PC-9 (cell line): Measurements from ENCODE around the gene GRIPAP1. TPM values are rescaled to one million over a fixed set of nuclear protein-coding genes. Genes with fewer than 3 reads are reported as not detected.

Source experiments
- BruUV-seq: library from RNA; stranded (reverse); fragments of 400-500 nt; replicated peaks from 2 replicates; lab custom pipeline; 2021; lab: Mats Ljungman, UMichigan
- CTCF ChIA-PET: fragments of 300-600 bp; sonication (Branson Sonifier 250); formaldehyde crosslinking; loops from one replicate; lab custom pipeline; 2022; ENCODE audit warnings: antibody characterized with exemption; lab: Charles Lee
- POLR2A ChIA-PET: fragments of 300-600 bp; sonication (Branson Sonifier 250); formaldehyde crosslinking; loops from one replicate; lab custom pipeline; 2022; ENCODE audit warnings: antibody characterized with exemption; ENCODE audit not compliant: unreplicated experiment; lab: Charles Lee
- DNase-seq, 2 experiments: peaks; one replicate each; pipeline versions ENCODE4 v3.0.0 to v3.0.0-alpha.2; 2015 to 2022; ENCODE audit warnings: mixed read lengths in 1 of 2
- H2AFZ ChIP-seq: fragments of 200-600 bp; sonication (generic); 2 replicates; pipeline ENCODE4 v1.8.1; 2017; ENCODE audit warnings: antibody characterized with exemption
- H3F3A ChIP-seq: fragments of 200-600 bp; sonication (generic); 2 replicates; pipeline ENCODE4 v1.8.1; 2017; ENCODE audit warnings: antibody characterized with exemption, mild to moderate bottlenecking, low read depth; ENCODE audit not compliant: insufficient read depth
- H3K27ac ChIP-seq: fragments of 200-600 bp; sonication (generic); 2 replicates; pipeline ENCODE4 v1.6.1; 2016; ENCODE audit warnings: mixed run types
- H3K27me3 ChIP-seq: fragments of 200-600 bp; sonication (generic); 2 replicates; pipeline ENCODE4 v1.6.1; 2016; ENCODE audit warnings: low read depth, mixed run types; ENCODE audit not compliant: insufficient read depth
- H3K36me3 ChIP-seq: fragments of 200-600 bp; sonication (generic); 2 replicates; pipeline ENCODE4 v1.6.1; 2016; ENCODE audit warnings: low read depth, mixed run types
- H3K4me1 ChIP-seq: fragments of 200-600 bp; sonication (generic); replicated peaks from 2 replicates; pipeline ENCODE4 v1.6.1; 2016; ENCODE audit warnings: mixed run types; ENCODE audit not compliant: insufficient read depth
- H3K4me2 ChIP-seq: fragments of 200-600 bp; sonication (generic); 2 replicates; pipeline ENCODE4 v1.6.1; 2017; ENCODE audit warnings: mixed run types
- H3K4me3 ChIP-seq: fragments of 200-600 bp; sonication (generic); 2 replicates; pipeline ENCODE4 v1.6.1; 2016; ENCODE audit warnings: mixed run types
- H3K79me2 ChIP-seq: fragments of 200-600 bp; sonication (generic); 2 replicates; pipeline ENCODE4 v1.6.1; 2017; ENCODE audit warnings: low read depth, mixed run types
- H3K9me2 ChIP-seq: fragments of 200-600 bp; sonication (generic); 2 replicates; pipeline ENCODE4 v1.8.1; 2017; ENCODE audit warnings: mild to moderate bottlenecking; ENCODE audit not compliant: insufficient read depth
- H3K9me3 ChIP-seq: fragments of 200-600 bp; sonication (generic); 2 replicates; pipeline ENCODE4 v1.8.1; 2016; ENCODE audit warnings: low read depth; ENCODE audit not compliant: insufficient read depth
- H4K20me1 ChIP-seq: fragments of 200-600 bp; sonication (generic); 2 replicates; pipeline ENCODE4 v1.8.1; 2017; ENCODE audit not compliant: insufficient read depth
- EZH2 ChIP-seq: fragments of 200-600 bp; sonication (generic); IDR thresholded peaks from 2 replicates; pipeline ENCODE4 v1.8.0; 2017; ENCODE audit warnings: antibody characterized with exemption, low read depth
- intact Hi-C: fragments of 100-400 bp; cut with micrococcal nuclease; formaldehyde crosslinking; loops from one replicate; pipeline ENCODE4 v1.10.0; 2022; ENCODE audit not compliant: unreplicated experiment
- total RNA-seq: library from RNA; stranded (reverse); gene quantifications from 2 replicates; pipeline ENCODE4 v1.2.3, GENCODE V29; 2021
- TF ChIP-seq, protein P1 (sequence below): fragments of 200-600 bp; sonication (generic); conservative IDR thresholded peaks from 2 replicates; pipeline ENCODE4 v1.6.1; 2017; ENCODE audit warnings: mixed run types, antibody characterized with exemption, mild to moderate bottlenecking, moderate library complexity

GRIPAP1 gene
- total RNA-seq, 1 experiment from 2014 or later = 33.6 TPM

DNA sequence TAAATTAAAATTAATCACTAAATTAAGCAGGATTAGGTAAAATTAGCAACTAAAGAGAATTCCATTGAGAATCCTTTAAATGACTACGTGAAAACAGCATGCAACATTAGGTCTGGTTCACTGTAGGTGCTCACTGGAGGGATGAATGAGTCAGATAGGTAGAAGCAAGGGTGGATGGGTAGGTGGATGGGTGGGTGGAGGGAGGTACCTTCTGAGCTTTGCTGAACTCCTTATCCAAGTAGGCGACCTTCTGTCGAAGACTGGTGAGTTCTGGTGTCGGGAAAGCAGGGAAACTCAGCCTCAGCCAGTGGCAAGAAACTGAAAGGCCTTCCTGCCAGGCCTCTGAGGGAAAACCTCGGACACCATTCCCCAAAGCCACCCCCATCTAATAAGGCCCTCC, 3.0 kb downstream of the GRIPAP1 start:
- no TSS peak for BruUV-seq
- intact Hi-C loops = no loop called here
- Histone ChIP-seq H3K79me2 (0 out of 2 replicates have a peak, but pooled peaks cover 6% of the 10 kb centered on the region), H3F3A (no peaks in the 10 kb centered on the region), H3K27me3 (no peaks in the 10 kb centered on the region), H3K9me3 (no peaks in the 10 kb centered on the region), H3K27ac (no peak overlapping the region), H2AFZ (no peak overlapping the region), H3K36me3 (no peaks in the 10 kb centered on the region), H4K20me1 (no peaks in the 10 kb centered on the region), H3K4me3 (no peak overlapping the region), H3K9me2 (no peaks in the 10 kb centered on the region), H3K4me2 (no peak overlapping the region), H3K4me1 (no peaks in the 10 kb centered on the region)
- no peak for DNase-seq
- no peak for TF ChIP-seq EZH2
- TF ChIP-seq, protein P1, sequence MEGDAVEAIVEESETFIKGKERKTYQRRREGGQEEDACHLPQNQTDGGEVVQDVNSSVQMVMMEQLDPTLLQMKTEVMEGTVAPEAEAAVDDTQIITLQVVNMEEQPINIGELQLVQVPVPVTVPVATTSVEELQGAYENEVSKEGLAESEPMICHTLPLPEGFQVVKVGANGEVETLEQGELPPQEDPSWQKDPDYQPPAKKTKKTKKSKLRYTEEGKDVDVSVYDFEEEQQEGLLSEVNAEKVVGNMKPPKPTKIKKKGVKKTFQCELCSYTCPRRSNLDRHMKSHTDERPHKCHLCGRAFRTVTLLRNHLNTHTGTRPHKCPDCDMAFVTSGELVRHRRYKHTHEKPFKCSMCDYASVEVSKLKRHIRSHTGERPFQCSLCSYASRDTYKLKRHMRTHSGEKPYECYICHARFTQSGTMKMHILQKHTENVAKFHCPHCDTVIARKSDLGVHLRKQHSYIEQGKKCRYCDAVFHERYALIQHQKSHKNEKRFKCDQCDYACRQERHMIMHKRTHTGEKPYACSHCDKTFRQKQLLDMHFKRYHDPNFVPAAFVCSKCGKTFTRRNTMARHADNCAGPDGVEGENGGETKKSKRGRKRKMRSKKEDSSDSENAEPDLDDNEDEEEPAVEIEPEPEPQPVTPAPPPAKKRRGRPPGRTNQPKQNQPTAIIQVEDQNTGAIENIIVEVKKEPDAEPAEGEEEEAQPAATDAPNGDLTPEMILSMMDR = no peak
- POLR2A ChIA-PET = no interaction called here
- CTCF ChIA-PET = no interaction called here

DNA sequence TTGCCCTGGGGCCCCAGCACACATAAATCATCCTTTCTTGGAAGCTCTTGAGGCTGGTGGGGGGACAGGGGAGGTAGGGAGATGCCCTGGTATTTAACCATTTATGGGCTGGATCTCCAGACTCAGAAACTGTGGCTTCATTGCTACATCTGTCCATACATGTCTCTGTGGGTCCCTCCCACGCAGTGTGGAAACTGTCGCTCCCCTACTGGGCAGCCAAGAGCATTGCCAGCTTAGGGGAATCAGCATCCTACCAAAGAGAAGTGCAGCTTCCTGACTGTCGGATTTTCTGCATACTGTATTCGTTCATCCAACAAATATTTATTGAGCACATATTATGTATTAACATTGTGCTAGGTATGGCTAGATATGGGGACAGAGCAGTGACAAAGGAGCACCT, 3.7 kb downstream of the GRIPAP1 start:
- no peak for DNase-seq
- TF ChIP-seq, protein P1 = no peak
- TF ChIP-seq EZH2 = no peak
- H2AFZ ChIP-seq = no peak overlapping the region
- H3K9me3 ChIP-seq = no peaks in the 10 kb centered on the region
- H3K79me2 ChIP-seq = 0 out of 2 replicates have a peak, but pooled peaks cover 6% of the 10 kb centered on the region
- no peaks in the 10 kb centered on the region for H3K4me1 ChIP-seq
- H3K4me2 ChIP-seq = no peak overlapping the region
- no peaks in the 10 kb centered on the region for H3F3A ChIP-seq
- H3K27ac ChIP-seq = no peak overlapping the region
- intact Hi-C loops = no loop called here
- H3K4me3 ChIP-seq = no peak overlapping the region
- H3K9me2 ChIP-seq = no peaks in the 10 kb centered on the region
- BruUV-seq = no TSS peak
- no peaks in the 10 kb centered on the region for H4K20me1 ChIP-seq
- H3K36me3 ChIP-seq = no peaks in the 10 kb centered on the region
- H3K27me3 ChIP-seq = no peaks in the 10 kb centered on the region
- ChIA-PET CTCF (interaction anchor here (0.6 kb wide), 1 partner anchor 451 kb away, joined by 3 read pairs; no protein-coding TSS in a partner anchor), POLR2A (no interaction called here)

DNA sequence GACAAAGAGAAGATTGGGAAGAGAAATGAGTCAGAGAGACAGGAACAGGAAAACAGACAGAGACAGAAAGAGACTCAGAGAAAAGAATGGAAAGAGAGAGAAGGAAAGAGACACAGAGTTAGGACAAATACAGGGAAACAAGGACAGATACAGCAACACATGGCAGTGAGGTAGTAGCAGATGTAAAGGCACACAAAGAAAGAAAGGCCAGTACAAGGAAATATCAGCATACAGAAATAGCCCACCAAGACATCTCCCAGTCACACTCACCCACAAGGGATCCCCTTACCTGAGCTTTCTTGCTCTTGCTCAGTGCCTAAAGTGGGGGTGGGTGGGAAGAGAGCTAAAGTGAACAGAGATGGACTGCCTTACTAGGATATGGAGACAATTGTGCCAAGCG, 4.2 kb downstream of the GRIPAP1 start:
- Histone ChIP-seq H3K27ac (no peak overlapping the region), H3K9me3 (no peaks in the 10 kb centered on the region), H3K4me2 (no peak overlapping the region), H3K79me2 (0 out of 2 replicates have a peak, but pooled peaks cover 6% of the 10 kb centered on the region), H3F3A (no peaks in the 10 kb centered on the region), H3K4me3 (no peak overlapping the region), H3K9me2 (no peaks in the 10 kb centered on the region), H3K27me3 (no peaks in the 10 kb centered on the region), H2AFZ (no peak overlapping the region), H3K4me1 (no peaks in the 10 kb centered on the region), H3K36me3 (no peaks in the 10 kb centered on the region), H4K20me1 (no peaks in the 10 kb centered on the region)
- no TSS peak for BruUV-seq
- CTCF ChIA-PET = interaction anchor here (0.6 kb wide), 1 partner anchor 451 kb away, joined by 3 read pairs; no protein-coding TSS in a partner anchor
- intact Hi-C loops = no loop called here
- POLR2A ChIA-PET = no interaction called here
- TF ChIP-seq, protein P1 = no peak
- TF ChIP-seq EZH2 = no peak
- DNase-seq = no peak
